ENCODE results near the gene SMG6. TPM values are rescaled to one million over a fixed set of nuclear protein-coding genes. Genes with fewer than 3 reads are reported as not detected.

SMG6 gene
- total and polyA plus RNA-seq, 8 donors = 17.0 to 102 (median 24.4) TPM

DNA sequence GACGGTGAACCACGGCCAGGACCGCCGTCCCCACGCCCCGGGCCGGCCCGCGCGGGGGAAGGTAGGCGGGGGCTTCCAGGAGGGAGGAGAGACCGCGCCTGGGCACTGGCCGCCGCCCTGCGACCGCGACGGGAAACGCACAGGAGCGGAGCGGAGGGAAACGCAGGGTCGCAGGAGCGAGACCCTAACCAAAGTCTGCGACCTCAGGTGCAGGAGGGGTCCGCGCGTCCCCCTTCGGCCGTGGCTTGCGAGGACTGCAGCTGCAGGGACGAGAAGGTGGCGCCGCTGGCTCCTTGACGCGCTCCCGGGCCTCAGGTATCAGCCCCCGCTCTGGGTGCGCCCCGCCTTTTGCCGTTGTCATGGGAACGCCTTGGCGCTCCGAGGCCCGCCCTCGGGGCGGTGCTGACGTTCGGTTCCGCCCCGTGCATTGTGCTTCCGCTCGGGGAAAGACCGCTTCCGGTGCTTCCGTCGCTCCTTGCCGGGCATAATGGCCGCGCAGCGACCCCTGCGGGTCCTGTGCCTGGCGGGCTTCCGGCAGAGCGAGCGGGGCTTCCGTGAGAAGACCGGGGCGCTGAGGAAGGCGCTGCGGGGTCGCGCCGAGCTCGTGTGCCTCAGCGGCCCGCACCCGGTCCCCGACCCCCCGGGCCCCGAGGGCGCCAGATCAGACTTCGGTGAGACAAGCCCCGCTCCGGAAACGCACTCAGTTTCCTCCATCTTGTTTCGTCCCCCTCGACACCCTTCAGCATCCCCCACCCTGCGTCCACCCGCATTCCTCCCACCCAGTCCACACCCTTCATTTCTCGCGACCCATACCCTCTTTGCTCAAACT, 261.8 kb downstream of the SMG6 start, which contains the start of gene OVCA2:
TSS of gene OVCA2 (plus strand) at position 462 of the 829 bp plus-strand sequence. CDS start at position 488, 26 bp downstream.
- 0 to 2% (median 0%) methylated on average over 39 to 93 of the region's 93 CpGs for WGBS, 5 donors
- Histone ChIP-seq H3K4me3 (peak within 1 kb of the TSS; percentile 71 to 86 (median 76)), H3K27ac (peak within 1 kb of the TSS; percentile 88 to 96 (median 94)), H3K4me1 (peaks cover 25 to 39% (median 28%) of the 10 kb centered on the region in 4 donors), H3K27me3 (no peaks in the 10 kb centered on the region), H3K9me3 (no peaks in the 10 kb centered on the region), H3K36me3 (peaks cover 20 to 55% (median 49%) of the 10 kb centered on the region in 4 donors)
- intact Hi-C loops (cut with DNase I; ENCODE audit: low total_unique reads) = no loop called here
- peak; percentile 97 to 98 for DNase-seq
- TF ChIP-seq POLR2A (IDR thresholded peaks at IDR 0.05) (no peak), EP300 (IDR thresholded peaks at IDR 0.05) (no peak), POLR2AphosphoS5 (IDR thresholded peaks at IDR 0.05) (peak; percentile 63 to 96 (median 88))
- TF ChIP-seq, protein P1, sequence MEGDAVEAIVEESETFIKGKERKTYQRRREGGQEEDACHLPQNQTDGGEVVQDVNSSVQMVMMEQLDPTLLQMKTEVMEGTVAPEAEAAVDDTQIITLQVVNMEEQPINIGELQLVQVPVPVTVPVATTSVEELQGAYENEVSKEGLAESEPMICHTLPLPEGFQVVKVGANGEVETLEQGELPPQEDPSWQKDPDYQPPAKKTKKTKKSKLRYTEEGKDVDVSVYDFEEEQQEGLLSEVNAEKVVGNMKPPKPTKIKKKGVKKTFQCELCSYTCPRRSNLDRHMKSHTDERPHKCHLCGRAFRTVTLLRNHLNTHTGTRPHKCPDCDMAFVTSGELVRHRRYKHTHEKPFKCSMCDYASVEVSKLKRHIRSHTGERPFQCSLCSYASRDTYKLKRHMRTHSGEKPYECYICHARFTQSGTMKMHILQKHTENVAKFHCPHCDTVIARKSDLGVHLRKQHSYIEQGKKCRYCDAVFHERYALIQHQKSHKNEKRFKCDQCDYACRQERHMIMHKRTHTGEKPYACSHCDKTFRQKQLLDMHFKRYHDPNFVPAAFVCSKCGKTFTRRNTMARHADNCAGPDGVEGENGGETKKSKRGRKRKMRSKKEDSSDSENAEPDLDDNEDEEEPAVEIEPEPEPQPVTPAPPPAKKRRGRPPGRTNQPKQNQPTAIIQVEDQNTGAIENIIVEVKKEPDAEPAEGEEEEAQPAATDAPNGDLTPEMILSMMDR (IDR thresholded peaks at IDR 0.05) = peak in 4 of 7 experiments; percentile 22 to 52 (median 36)

DNA sequence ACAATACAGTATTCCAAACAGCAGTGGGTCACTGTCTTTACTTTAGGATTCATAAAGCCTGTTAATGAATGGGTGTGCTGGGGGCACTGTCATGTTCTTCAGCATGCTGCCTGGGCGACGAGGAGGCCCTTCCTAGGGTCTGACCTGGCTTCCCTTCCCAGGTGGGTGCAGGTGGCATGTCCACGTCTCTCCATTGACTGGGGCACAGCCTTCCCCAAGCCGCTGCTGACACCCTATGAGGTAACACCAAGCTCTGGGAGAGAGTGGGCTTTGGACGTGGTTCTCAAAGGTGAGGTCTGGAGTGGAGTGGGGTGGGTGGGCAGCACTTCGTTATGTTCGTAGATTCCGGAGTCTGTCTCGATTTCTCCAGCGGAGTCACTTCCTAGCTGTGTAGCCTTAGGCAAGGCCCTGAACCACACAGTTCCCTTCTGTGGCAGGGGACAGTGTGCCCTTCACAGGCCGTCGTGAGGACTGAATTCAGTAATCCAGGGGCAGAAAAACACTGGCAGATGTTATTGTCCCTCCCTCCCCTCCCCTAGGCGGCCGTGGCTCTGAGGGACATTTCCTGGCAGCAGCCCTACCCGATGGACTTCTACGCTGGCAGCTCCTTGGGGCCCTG, 262.5 kb downstream of the SMG6 start:
- peak overlapping the region; percentile 88 to 96 (median 94) for H3K27ac ChIP-seq
- TF ChIP-seq, protein P1 (IDR thresholded peaks at IDR 0.05) = no peak
- no peak for TF ChIP-seq POLR2A (IDR thresholded peaks at IDR 0.05)
- TF ChIP-seq POLR2AphosphoS5 (IDR thresholded peaks at IDR 0.05) = no peak
- TF ChIP-seq EP300 (IDR thresholded peaks at IDR 0.05) = no peak
- peak overlapping the region; percentile 71 to 86 (median 76) for H3K4me3 ChIP-seq
- WGBS, 5 donors = 51 to 74% (median 54%) methylated on average over 9 to 16 of the region's 16 CpGs
- DNase-seq = no peak
- H3K27me3 ChIP-seq = no peaks in the 10 kb centered on the region
- peaks cover 25 to 62% (median 56%) of the 10 kb centered on the region in 4 donors for H3K36me3 ChIP-seq
- H3K4me1 ChIP-seq = peaks cover 25 to 39% (median 28%) of the 10 kb centered on the region in 4 donors
- intact Hi-C loops (cut with DNase I; ENCODE audit: low total_unique reads) = no loop called here
- H3K9me3 ChIP-seq = no peaks in the 10 kb centered on the region

DNA sequence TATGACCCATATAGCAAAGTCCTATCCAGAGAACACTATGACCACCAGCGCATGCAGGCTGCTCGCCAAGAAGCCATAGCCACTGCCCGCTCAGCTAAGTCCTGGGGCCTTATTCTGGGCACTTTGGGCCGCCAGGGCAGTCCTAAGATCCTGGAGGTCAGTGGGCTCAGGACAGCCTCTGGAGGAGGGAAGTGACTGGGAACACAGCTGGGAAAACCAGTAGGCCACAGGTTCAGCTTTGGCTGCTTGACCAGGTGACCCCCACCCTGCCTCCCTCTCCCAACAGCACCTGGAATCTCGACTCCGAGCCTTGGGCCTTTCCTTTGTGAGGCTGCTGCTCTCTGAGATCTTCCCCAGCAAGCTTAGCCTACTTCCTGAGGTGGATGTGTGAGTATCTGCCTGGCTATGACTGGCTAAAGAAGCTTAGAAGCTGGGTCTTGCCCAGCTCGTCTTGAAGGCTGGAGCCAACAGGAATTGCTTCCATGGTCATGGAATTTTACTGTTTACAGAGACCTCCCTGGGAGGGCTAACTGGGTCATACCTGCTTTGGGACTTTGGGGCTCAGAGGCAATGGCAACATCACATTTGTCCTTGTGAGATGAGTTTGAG, 263.3 kb downstream of the SMG6 start:
- Histone ChIP-seq H3K27me3 (no peaks in the 10 kb centered on the region), H3K4me1 (peaks cover 25 to 39% (median 28%) of the 10 kb centered on the region in 4 donors), H3K27ac (peak overlapping the region in 3 of 5 donors; percentile 10 to 94 (median 91)), H3K9me3 (no peaks in the 10 kb centered on the region), H3K36me3 (peaks cover 25 to 69% (median 63%) of the 10 kb centered on the region in 4 donors), H3K4me3 (no peak overlapping the region)
- no peak for TF ChIP-seq POLR2A (IDR thresholded peaks at IDR 0.05)
- TF ChIP-seq POLR2AphosphoS5 (IDR thresholded peaks at IDR 0.05) = no peak
- TF ChIP-seq, protein P1 (IDR thresholded peaks at IDR 0.05) = no peak
- TF ChIP-seq EP300 (IDR thresholded peaks at IDR 0.05) = no peak
- no peak for DNase-seq
- WGBS, 5 donors = 79 to 89% (median 85%) methylated on average over 6 to 7 of the region's 7 CpGs
- intact Hi-C loops (cut with DNase I; ENCODE audit: low total_unique reads) = no loop called here

DNA sequence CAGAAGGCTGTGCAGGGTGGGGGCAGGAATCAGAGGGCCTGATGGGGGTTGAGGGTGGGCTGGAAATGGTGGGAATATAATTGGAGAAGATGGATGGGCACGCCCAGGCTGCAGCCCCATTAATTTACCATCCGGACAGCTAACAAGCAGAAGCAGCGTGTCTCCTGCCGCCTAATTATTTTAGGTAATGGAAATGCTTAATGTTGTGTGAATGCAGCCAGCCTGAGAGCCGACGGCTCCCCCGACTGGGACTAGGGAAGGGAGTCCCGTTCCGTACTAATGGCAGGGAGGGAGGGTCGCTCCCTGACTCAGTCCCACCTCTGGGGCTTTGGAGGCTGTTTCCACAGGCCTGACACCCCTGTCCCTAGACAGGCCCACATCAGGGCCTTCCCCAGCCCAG, 266.4 kb downstream of the SMG6 start:
- H3K9me3 ChIP-seq = no peaks in the 10 kb centered on the region
- H3K4me3 ChIP-seq = no peak overlapping the region
- TF ChIP-seq, protein P1 (IDR thresholded peaks at IDR 0.05) = no peak
- TF ChIP-seq POLR2AphosphoS5 (IDR thresholded peaks at IDR 0.05) (no peak), POLR2A (IDR thresholded peaks at IDR 0.05) (no peak), EP300 (IDR thresholded peaks at IDR 0.05) (no peak)
- H3K4me1 ChIP-seq = peaks cover 8 to 29% (median 20%) of the 10 kb centered on the region in 4 donors
- 76 to 94% (median 90%) methylated on average over 10 of the region's 10 CpGs for WGBS, 5 donors
- no peak for DNase-seq
- no peak overlapping the region for H3K27ac ChIP-seq
- H3K36me3 ChIP-seq = peaks cover 16 to 65% (median 60%) of the 10 kb centered on the region in 4 donors
- no peaks in the 10 kb centered on the region for H3K27me3 ChIP-seq
- intact Hi-C loops (cut with DNase I; ENCODE audit: low total_unique reads) = no loop called here
